Measurements from ENCODE around the gene NDUFS8. TPM values are rescaled to one million over a fixed set of nuclear protein-coding genes. Genes with fewer than 3 reads are reported as not detected.

NDUFS8 gene
- total RNA-seq, 1 donor from 2014 or later: 144 TPM

DNA sequence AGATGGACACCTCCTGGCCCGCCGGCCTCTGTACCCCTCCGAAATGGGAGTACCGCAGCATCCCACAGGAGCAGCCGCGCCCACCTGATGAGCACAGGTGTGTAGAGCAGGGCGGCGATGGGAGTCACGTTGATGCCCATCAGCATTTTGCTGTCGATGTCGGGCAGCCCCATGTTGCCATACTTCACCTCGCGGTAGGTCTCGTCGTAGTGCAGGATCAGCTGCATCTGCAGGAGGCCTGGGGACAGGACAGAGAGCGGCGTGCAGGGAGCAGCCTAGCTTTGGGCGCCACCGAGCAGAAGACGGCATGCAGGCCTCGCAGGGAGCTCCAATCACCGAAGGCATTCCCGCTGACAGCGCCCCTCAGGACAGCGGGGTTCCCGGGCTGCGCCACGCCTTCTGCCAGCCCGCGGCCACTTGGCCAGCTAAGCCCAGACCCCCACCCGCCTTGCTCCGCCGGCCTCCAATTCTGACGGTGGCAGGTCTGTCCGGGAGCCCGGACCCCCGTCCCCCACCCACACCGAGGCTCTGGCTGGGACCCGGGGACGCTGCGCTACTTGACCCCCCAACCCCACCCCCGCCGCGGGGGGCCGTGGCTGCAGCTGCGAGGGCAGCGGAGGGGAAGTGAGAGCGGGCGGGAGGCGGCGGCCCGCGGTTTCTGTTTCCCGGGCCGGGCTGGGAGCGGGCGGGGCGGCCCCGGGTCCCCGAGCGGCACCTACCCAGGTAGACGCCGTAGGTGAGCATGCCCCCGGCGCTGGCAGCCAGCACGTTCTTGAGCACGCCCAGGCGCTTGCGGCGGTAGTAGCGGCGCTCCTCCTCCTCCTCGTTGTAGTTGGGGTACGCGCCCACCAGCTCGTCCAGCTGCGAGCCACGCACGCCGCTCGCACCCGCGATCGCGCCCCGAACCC is 27.3 kb upstream of the NDUFS8 start:
- peaks cover 12% of the 10 kb centered on the region for H3K4me1 Mint-ChIP-seq (ENCODE audit: unreplicated experiment)
- peak overlapping the region; percentile 57 for H3K27ac Mint-ChIP-seq (ENCODE audit: unreplicated experiment)
- no peaks in the 10 kb centered on the region for H3K9me3 Mint-ChIP-seq (ENCODE audit: unreplicated experiment)
- TF ChIP-seq, protein P1, sequence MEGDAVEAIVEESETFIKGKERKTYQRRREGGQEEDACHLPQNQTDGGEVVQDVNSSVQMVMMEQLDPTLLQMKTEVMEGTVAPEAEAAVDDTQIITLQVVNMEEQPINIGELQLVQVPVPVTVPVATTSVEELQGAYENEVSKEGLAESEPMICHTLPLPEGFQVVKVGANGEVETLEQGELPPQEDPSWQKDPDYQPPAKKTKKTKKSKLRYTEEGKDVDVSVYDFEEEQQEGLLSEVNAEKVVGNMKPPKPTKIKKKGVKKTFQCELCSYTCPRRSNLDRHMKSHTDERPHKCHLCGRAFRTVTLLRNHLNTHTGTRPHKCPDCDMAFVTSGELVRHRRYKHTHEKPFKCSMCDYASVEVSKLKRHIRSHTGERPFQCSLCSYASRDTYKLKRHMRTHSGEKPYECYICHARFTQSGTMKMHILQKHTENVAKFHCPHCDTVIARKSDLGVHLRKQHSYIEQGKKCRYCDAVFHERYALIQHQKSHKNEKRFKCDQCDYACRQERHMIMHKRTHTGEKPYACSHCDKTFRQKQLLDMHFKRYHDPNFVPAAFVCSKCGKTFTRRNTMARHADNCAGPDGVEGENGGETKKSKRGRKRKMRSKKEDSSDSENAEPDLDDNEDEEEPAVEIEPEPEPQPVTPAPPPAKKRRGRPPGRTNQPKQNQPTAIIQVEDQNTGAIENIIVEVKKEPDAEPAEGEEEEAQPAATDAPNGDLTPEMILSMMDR (IDR thresholded peaks at IDR 0.05; ENCODE audit: unreplicated experiment): no peak
- peak overlapping the region; percentile 91 for H3K4me3 Mint-ChIP-seq (ENCODE audit: unreplicated experiment)
- DNase-seq (ENCODE audit: low spot score): peak; percentile 29
- peaks cover 12% of the 10 kb centered on the region for H3K27me3 Mint-ChIP-seq (ENCODE audit: unreplicated experiment)
- H3K36me3 Mint-ChIP-seq (ENCODE audit: low read depth, unreplicated experiment): peaks cover 5% of the 10 kb centered on the region

DNA sequence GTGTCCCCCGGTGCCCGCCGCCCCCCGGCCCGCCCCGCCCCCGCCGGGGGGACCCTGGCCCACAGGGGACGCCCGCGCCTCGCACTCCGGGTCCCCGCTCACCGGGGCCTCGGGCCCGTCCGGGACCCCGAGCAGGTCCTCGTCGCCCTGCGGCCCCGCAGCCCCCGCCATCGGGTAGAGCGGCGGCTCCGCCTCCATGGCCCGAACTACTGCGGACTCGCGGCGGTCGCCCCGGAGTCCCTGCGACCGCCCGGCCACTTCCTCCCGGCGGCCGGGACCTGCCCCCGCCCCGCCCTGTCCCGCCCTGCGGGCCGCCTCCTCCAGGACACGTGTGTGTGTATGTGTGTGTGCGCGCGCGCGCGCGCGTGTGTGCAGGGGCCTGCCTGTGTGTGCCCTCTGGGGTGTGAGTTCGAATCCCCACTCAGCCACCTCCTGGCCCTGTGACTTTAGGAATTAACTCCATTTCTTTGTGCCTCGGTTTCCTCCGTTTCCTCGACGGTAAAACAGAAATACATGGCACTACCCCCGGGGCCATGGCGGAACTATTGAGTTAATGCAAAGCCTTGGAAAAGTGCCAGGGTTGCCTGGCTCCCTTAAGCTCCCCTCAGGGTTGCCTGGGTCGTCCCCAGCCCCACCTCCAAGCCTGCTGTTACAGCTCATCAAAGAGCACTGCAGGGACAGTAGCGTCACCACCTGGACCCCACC is 26.5 kb upstream of the NDUFS8 start, which contains the start of gene UNC93B1:
Gene UNC93B1, minus strand, starts transcription at position 252 of the 705 bp plus-strand sequence. Its CDS starts 54 bp downstream, at position 198.
- H3K36me3 Mint-ChIP-seq (ENCODE audit: low read depth, unreplicated experiment): peaks cover 5% of the 10 kb centered on the region
- TF ChIP-seq, protein P1 (IDR thresholded peaks at IDR 0.05; ENCODE audit: unreplicated experiment): no peak
- H3K4me1 Mint-ChIP-seq (ENCODE audit: unreplicated experiment): peaks cover 12% of the 10 kb centered on the region
- H3K27me3 Mint-ChIP-seq (ENCODE audit: unreplicated experiment): peaks cover 12% of the 10 kb centered on the region
- no peaks in the 10 kb centered on the region for H3K9me3 Mint-ChIP-seq (ENCODE audit: unreplicated experiment)
- peak within 1 kb of the TSS; percentile 67 for H3K27ac Mint-ChIP-seq (ENCODE audit: unreplicated experiment)
- peak; percentile 70 for DNase-seq (ENCODE audit: low spot score)
- peak within 1 kb of the TSS; percentile 91 for H3K4me3 Mint-ChIP-seq (ENCODE audit: unreplicated experiment)

DNA sequence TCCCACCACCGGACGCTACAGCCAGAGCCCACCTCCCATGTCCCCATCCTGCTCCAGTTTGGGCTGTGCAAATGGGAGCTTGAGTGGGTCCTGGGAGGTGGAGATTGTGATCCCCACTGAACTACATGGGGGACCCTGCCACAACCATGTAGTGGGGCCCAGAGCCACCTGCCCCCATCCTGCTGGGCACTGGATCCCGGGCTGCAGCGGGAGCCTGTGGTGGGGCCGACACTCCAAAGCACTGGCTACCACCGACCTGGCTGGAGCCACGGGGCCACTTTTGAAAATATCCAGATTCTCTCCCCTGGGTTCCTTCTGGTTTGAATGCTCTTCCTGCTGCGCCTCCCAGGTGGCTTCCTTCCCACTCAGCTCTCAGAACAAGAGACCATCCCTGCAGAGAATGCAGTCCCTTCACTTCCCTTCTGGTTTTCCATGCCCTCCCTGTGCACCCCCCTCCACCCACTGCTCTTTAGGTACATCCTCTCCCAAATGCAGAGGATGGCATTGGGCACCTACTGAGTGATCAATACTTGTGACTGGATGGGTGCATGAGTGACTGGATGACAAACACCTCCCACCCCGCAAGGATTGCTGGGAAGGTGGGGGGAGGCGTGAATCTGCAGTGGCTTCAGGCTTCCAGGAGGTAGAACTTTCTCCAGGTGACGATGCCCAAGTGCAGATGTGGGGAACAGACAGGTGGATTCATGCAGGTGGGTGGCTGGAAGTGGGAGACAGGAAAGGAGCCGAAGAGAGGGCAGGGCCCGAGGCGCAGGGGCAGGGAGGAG is 25.7 kb upstream of the NDUFS8 start:
- Mint-ChIP-seq H3K27me3 (ENCODE audit: unreplicated experiment) (peaks cover 15% of the 10 kb centered on the region), H3K9me3 (ENCODE audit: unreplicated experiment) (no peaks in the 10 kb centered on the region)

DNA sequence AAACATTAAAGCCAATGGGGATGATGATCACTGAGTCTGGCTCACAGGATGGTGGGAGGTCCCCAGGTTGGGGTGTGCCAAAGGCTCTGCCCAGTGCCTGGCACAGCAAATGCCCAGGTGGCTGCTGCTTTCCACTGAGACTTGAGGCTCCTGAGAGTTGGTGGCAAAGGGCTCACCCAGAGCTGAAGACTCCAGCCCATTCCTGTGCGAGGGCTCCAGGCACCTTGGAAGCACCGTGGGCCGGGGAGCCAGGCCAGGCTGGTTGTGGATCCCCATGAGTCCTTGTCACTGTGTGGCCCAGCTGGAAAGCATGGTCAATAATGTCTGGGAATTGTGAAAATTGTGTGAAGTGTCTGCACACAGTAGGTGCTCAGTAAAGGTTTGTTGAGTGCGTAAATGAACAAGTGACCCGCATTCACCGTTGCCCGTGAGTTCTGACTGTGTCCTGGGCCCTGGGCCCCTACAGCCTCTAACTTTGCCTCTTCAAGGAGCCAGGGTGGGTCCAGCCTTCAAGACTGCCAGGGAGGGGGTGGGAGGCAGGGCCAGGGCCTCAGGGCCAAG is 23.8 kb upstream of the NDUFS8 start:
- H3K9me3 Mint-ChIP-seq (ENCODE audit: unreplicated experiment): no peaks in the 10 kb centered on the region
- TF ChIP-seq, protein P1 (IDR thresholded peaks at IDR 0.05; ENCODE audit: unreplicated experiment): no peak
- H3K27ac Mint-ChIP-seq (ENCODE audit: unreplicated experiment): no peak overlapping the region
- H3K4me1 Mint-ChIP-seq (ENCODE audit: unreplicated experiment): peaks cover 19% of the 10 kb centered on the region
- H3K27me3 Mint-ChIP-seq (ENCODE audit: unreplicated experiment): peaks cover 14% of the 10 kb centered on the region
- H3K36me3 Mint-ChIP-seq (ENCODE audit: low read depth, unreplicated experiment): peaks cover 5% of the 10 kb centered on the region
- no peak for DNase-seq (ENCODE audit: low spot score)
- no peak overlapping the region for H3K4me3 Mint-ChIP-seq (ENCODE audit: unreplicated experiment)

More for the DNA sequence above, 25.7 kb upstream of the NDUFS8 start:
- TF ChIP-seq, protein P1 (IDR thresholded peaks at IDR 0.05; ENCODE audit: unreplicated experiment): no peak
- no peak for DNase-seq (ENCODE audit: low spot score)
- Mint-ChIP-seq H3K4me1 (ENCODE audit: unreplicated experiment) (peaks cover 19% of the 10 kb centered on the region), H3K27ac (ENCODE audit: unreplicated experiment) (peak overlapping the region; percentile 67), H3K36me3 (ENCODE audit: low read depth, unreplicated experiment) (peaks cover 5% of the 10 kb centered on the region), H3K4me3 (ENCODE audit: unreplicated experiment) (peak overlapping the region; percentile 83)

Measured in endothelial cell (in vitro differentiated cells).